GM18520 (cell line): ENCODE results near the gene ZNF106.

Experiments used
- ATAC-seq: cut with Tn5 transposase; IDR thresholded peaks from one replicate; pipeline ENCODE4 v1.9.1; 2021; ENCODE audit not compliant: unreplicated experiment

Gene ZNF106

DNA sequence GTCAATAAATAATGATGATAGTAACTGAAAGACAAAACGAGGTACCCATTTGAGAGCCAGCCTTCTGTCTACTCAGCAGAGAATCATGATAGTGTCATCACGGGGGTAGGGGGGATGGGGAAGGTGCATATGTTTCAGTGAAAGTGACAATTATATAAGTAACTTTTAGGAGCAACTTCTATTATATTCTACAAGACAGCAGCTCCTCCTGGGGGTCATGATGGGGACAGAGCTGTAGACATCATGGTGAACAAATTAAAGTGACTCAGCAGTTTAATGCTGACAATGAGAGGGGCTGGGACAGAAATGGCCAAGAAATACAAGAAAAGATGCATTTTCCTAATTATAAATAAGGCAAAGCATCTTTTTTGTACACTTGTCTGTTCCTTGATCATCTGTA is 119.8 kb downstream of the ZNF106 start:
- ATAC-seq, result no peak

DNA sequence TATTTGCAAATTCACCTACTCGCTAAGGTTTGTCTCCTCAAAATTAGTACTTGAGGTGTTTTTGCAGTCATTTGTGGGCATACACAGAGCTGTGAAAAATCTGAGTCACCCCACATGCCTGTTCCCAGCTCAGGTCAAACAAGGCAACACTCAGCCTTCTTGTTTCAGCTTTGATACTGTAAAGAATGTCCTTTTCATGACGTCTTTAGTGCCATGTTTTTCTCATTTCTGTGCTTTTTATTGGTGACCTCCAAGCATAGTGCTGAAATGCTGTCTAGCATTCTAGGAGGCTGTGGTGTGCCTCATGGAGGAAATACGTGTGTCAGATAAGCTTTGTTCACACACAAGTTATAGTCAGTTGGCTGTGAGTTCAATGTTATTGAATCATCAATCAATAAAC is 122.8 kb downstream of the ZNF106 start:
- ATAC-seq, result no peak

DNA sequence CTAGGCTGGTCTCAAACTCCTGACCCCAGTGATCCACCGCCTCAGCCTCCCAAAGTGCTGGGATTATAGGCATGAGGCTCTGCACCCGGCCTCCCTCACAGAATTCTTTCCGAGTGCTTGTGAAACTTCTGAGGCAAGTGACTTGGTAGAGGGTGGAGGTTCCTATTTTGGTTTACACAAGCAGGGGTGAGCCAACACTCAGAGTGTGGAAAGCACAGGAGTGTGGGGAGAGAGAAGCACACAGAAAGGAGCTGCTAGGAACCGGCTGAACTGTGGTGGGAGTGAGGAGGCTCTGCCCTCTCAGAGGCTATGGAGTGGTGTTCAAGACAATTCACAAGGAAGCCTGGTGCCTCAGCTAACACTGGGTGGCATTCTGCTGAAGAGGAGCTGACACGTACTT is 123.9 kb downstream of the ZNF106 start:
- ATAC-seq, result no peak

DNA sequence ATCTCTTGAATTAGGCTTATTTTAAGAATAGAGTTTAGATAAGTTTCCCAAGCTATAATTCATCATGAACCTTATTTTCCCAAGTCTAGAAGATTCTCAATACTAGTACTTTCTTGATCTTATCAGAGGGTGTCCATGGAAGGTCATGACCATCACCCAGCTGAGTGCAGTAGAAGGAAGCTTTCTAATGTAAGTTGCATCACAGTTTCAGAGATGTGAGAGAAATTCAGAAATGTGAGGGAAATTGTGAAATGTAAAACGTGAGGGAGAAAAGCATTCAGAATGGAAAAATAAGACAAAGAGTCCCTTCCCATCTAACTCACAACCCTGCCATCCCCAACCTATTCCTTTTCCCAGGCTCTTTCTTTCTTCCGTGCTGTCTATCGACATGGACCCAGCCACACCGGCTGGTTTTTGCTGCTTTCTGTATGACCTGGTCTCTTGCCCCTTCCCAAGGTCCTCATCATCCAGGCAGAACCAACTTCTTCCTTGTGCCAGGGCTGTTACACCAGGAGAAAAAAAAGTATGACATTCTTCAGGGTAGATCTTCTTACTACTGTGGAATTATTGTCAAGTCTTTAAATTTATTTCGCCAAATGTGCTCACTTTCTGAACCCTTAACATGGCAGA is 124.9 kb downstream of the ZNF106 start:
- ATAC-seq, result no peak

DNA sequence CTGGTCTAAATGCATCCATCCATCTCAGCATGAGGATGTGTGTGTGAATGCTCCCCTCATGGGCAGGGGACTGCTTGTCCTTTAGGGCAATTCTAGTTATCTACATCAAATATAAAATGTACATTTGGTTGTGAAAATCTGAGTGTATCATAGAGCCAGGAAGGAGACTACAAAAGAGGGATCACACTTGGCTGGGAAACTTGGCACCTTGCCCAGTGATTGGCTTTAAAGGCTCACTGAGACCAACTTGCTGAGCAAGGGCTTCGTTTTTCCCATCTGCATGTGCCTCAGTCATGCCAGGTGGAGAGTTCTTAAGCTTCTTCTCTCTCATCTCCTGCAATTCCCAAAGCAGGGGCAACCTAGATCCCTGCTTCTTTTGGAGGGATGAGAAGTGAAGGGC is 126.4 kb downstream of the ZNF106 start:
- no peak for ATAC-seq

GRCh38 chr15:42363942-42364341 is 127.0 kb downstream of the ZNF106 start:
- ATAC-seq, result no peak

DNA sequence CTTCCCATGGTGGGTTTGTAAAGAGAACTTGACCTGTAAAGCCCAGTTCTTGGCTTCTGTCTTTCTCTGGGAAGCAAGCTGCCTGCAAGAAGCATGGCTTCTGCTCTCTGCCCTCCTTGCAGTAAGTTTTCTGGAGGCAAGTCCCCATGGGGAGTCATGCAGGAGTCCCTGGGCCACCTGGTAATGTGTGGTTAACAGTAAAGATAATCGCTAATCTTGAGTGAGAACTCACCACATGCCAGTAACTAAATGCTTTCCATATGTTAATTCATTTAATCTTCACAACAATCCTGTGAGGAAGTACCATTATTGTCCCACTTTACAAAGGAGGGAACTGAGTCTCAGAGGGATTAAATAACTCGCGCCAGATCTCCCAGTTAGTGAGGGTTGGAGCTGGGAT is 127.5 kb downstream of the ZNF106 start:
- ATAC-seq, result no peak
